Urinary bladder (tissue), 4 donors: ENCODE results near the gene USP5. TPM values are rescaled to one million over a fixed set of nuclear protein-coding genes. Genes with fewer than 3 reads are reported as not detected.
"Not testable (repeated sequence)": the region's sequence is repeated elsewhere in the genome, so short reads cannot be mapped to it uniquely, and the experiment has no call there.

Experiments used
- DNase-seq: peaks from one replicate; pipeline ENCODE4 v3.0.0-alpha.2; 2015; ENCODE audit errors: extremely low spot score
- H3K27ac ChIP-seq: one replicate; pipeline ENCODE4 v1.5.1; 2013; ENCODE audit warnings: low read depth, mild to moderate bottlenecking, moderate library complexity
- H3K36me3 ChIP-seq: one replicate; pipeline ENCODE4 v1.6.1; 2013; ENCODE audit warnings: mild to moderate bottlenecking, moderate library complexity; ENCODE audit not compliant: insufficient read depth
- H3K4me1 ChIP-seq: one replicate; pipeline ENCODE4 v1.6.1; 2013; ENCODE audit warnings: mild to moderate bottlenecking, moderate library complexity; ENCODE audit not compliant: insufficient read depth
- H3K4me3 ChIP-seq: one replicate; pipeline ENCODE4 v1.5.1; 2013; ENCODE audit warnings: low read depth, low read length
- WGBS: extraction: QIAGEN DNeasy Blood & Tissue Kit; methylation state at CpG from one replicate; pipeline ENCODE4 v1.1.7; 2013; 5-methylcytosine and 5-hydroxymethylcytosine counted together
- polyA plus RNA-seq: library from polyadenylated mRNA; stranded (reverse); fragments of 200-250 nt; gene quantifications from one replicate; pipeline ENCODE4 v1.2.3, GENCODE V29; 2013
- total RNA-seq: library from RNA; depleted of rRNA; stranded (reverse); fragments of >200 nt; gene quantifications from one replicate; pipeline ENCODE4 v1.2.3, GENCODE V29; 2014
- donor health status: healthy with polysubstance abuse.
- donor health status: healthy.

Gene USP5
- total and polyA plus RNA-seq, 2 donors, result 29.0 to 60.1 TPM

GRCh38 chr12:6867413-6868210 is 15.7 kb downstream of the USP5 start, which contains the start of gene TPI1:
TSS of gene TPI1 (plus strand) at chr12:6867531. CDS start at chr12:6867567, 36 bp downstream.
- under 1% methylated on average over 86 of the region's 86 CpGs for WGBS
- Histone ChIP-seq H3K4me3 (peak within 1 kb of the TSS; percentile 91), H3K36me3 (no peaks in the 10 kb centered on the region), H3K4me1 (no peaks in the 10 kb centered on the region), H3K27ac (peak within 1 kb of the TSS; percentile 95)
- DNase-seq, result peak; percentile 42

- 5% methylated on average over 22 of the region's 22 CpGs for WGBS
- H3K27ac ChIP-seq, result peak overlapping the region; percentile 95
- no peaks in the 10 kb centered on the region for H3K4me1 ChIP-seq
- no peak for DNase-seq
- no peaks in the 10 kb centered on the region for H3K36me3 ChIP-seq
- peak overlapping the region; percentile 91 for H3K4me3 ChIP-seq
These were observed 16.5 kb downstream of the USP5 start for GRCh38 chr12:6868211-6869048.

- peak; percentile 43 for DNase-seq
- WGBS, result 28% methylated on average over 12 of the region's 12 CpGs
- Histone ChIP-seq H3K27ac (no peak overlapping the region), H3K36me3 (no peaks in the 10 kb centered on the region), H3K4me3 (no peak overlapping the region), H3K4me1 (no peaks in the 10 kb centered on the region)
These were observed 17.4 kb downstream of the USP5 start for GRCh38 chr12:6869049-6870021.

- not testable (repeated sequence) for DNase-seq, H3K4me1 ChIP-seq, H3K36me3 ChIP-seq, H3K4me3 ChIP-seq, H3K27ac ChIP-seq
- 63% methylated on average over 4 of the region's 4 CpGs for whole genome bisulfite sequencing
These were observed 18.4 kb downstream of the USP5 start for GRCh38 chr12:6870304-6870703.

DNA sequence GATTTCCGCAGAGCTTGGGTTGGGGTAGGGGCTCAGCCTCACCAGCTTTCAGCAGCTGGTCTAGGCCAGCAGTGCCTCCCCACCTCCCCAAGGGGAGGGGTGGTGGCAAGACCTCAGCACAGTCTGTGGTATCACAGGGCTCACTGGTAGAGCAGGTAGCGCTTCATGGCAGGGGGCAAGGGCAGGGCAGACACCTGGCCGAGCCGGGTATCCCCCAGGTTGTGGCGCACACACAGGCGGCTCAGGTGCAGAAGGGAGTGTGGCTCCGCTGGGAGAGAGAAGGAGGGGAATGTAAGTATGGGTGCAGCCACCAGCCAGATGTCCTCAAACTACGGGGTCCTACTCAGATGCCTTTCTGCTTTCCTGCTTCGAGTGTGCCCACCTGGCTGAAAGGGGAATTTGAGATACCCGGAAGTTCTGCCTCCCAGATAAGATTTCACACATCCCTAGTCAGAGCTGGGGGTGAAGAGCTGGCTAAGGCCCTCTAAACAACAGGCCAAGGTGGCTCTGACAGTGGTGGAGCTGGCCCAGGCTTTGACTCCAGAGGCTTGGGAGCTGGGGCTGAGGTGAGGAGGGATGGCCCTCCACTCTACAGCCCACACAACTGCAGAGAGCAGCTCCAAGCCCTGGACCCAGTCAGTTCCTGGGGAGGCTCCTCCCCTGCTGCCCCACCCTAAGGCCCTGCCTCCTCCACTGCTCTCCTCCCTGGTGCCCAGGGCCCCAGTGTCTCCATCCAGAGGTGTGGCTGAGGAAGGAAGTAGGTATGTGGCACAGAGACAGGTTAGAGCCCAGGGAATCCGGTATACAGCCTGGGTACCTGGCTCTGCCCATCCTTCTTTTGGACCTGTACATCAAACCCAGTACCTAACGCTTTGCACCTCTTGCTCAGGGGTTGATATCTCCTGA is 19.4 kb downstream of the USP5 start:
- H3K4me3 ChIP-seq, result no peak overlapping the region
- no peak for DNase-seq
- WGBS, result 77% methylated on average over 12 of the region's 12 CpGs
- H3K36me3 ChIP-seq, result no peaks in the 10 kb centered on the region
- no peak overlapping the region for H3K27ac ChIP-seq
- H3K4me1 ChIP-seq, result no peaks in the 10 kb centered on the region

DNA sequence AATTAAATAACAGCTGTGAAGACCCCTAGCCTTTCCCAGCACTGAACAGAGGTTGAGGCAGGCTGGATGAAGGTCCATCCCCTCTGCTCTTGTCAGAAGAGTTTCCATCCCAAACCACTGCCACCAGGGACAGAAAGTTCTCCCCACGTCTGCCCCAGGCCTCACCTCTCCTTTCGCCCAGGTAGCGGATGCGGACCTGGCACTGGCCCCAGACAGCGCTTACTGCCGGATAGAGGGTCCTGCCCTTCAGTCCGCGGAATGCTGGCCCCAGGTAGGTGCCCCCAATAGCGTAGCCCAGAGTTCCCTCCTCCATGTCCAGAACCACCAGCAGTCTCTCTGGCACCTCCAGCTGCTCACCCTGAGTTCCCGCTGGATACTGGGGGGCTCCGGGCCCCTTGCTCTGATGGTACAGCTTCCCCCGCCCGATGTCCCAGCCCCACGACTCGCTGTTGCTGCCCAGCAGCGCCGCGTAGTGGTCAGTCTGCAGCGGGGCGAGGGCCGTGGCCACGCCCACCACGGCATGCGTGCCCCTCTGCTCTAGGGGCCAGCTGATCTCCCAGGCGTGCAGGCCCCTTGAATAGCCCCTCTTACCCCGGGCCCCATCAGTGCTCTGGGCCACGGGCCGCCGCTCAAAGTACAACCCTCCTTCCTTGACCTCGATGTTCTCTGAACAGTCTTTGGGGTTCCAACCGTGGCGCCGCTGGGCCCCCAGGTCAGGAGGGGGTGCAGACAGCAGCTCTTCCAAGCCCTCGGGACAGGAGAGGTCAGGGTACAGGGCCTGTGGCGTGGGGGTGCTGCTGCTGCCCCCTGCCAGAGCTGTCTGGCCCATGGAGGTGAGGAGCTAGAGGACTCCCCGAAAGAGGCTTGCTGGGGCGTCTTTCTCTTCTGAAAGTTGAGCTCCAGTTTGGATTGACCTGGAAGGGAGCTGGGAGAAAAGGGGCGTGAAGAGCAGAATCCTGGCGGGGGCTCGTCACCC is 20.4 kb downstream of the USP5 start:
- H3K36me3 ChIP-seq, result no peaks in the 10 kb centered on the region
- peak overlapping the region; percentile 66 for H3K4me3 ChIP-seq
- no peaks in the 10 kb centered on the region for H3K4me1 ChIP-seq
- 1% methylated on average over 40 of the region's 40 CpGs for WGBS
- DNase-seq, result no peak
- peak overlapping the region; percentile 60 for H3K27ac ChIP-seq

- WGBS, result under 1% methylated on average over 66 of the region's 66 CpGs
- DNase-seq, result peak; percentile 84
- Histone ChIP-seq H3K4me3 (peak within 1 kb of the TSS; percentile 66), H3K4me1 (no peaks in the 10 kb centered on the region), H3K36me3 (no peaks in the 10 kb centered on the region), H3K27ac (peak within 1 kb of the TSS; percentile 62)
These were observed 21.4 kb downstream of the USP5 start, which contains the start of gene SPSB2 for GRCh38 chr12:6873094-6874014. TSS of gene SPSB2 (minus strand) at chr12:6873303. CDS start at chr12:6872901, 402 bp downstream.

GRCh38 chr12:6874015-6874368 is 22.0 kb downstream of the USP5 start:
- H3K36me3 ChIP-seq, H3K4me1 ChIP-seq, DNase-seq: not testable (repeated sequence)
- WGBS, result 45% methylated on average over 9 of the region's 9 CpGs
- Histone ChIP-seq H3K27ac (peak overlapping the region; percentile 62), H3K4me3 (peak overlapping the region; percentile 66)

DNA sequence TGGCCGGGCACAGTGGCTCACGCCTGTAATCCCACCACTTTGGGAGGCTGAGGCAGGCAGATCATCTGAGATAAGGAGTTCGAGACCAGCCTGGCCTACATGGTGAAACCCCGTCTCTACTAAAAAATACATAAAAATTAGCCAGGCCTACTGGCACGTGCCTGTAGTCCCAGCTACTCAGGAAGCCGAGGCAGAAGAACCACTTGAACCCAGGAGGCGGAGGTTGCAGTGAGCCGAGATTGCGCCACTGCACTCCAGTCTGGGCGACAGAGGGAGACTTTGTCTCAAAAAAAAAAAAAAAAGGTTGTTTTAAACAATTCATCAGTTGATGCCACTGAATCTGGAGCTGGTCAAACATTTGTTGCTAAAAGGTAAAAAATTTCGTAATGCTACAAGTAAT is 27.9 kb downstream of the USP5 start:
- WGBS, result 90% methylated on average over 11 of the region's 11 CpGs
- not testable (repeated sequence) for H3K36me3 ChIP-seq, H3K4me3 ChIP-seq, H3K27ac ChIP-seq, DNase-seq, H3K4me1 ChIP-seq

DNA sequence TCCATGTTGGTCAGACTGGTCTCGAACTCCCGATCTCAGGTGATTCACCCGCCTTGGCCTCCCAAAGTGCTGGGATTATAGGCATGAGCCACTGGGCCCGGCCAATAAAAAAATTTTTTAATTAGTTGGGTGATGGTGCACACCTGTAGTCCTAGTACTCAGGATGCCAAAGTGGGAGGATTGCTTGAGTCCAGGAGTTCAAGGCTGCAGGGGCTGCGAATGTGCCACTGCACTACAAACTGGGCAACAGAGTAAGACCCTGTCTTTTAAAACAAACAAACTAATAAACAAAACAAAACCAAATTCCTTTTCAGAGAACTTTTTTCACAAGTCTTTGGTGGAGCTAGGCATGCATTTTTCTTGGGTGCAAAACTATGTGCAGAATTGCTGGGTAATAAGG is 31.3 kb downstream of the USP5 start:
- H3K4me1 ChIP-seq, result no peaks in the 10 kb centered on the region
- no peak overlapping the region for H3K4me3 ChIP-seq
- 98% methylated on average over 5 of the region's 5 CpGs for WGBS
- H3K27ac ChIP-seq, result no peak overlapping the region
- DNase-seq, result no peak
- no peaks in the 10 kb centered on the region for H3K36me3 ChIP-seq

DNA sequence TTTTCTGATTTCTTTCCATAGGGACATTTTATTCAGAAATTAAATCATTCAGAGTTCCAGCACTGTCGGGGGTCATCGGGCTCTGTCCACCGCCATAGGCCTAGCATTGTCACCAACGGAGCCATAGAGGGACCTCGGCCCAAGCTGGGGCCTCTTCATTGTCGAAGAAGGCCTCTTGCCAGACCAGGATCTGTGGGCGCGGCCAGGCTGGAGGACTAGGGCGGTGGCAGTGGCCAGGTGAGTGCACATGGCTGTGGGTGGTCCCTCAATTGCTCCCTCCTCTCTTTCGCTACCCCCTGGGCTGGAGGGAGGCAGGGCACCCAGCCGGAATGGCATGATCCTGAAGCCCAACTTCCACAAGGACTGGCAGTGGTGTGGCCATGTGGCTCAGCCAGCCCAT is 31.7 kb downstream of the USP5 start:
- Histone ChIP-seq H3K4me1 (no peaks in the 10 kb centered on the region), H3K4me3 (no peak overlapping the region), H3K27ac (no peak overlapping the region), H3K36me3 (no peaks in the 10 kb centered on the region)
- DNase-seq, result no peak
- 96% methylated on average over 11 of the region's 11 CpGs for WGBS
